Gastrocnemius medialis (tissue), 4 donors: Measurements from ENCODE around the gene MFNG.

ENCODE experiments used
- CTCF ChIP-seq, 5 experiments: fragments of 450-650 bp in 3 of 5; fragments of 200-600 bp in 2 of 5; sonication (generic) in 2 of 5; IDR thresholded peaks in 4 of 5; conservative IDR thresholded peaks in 1 of 5; 1 replicate in 4 of 5; 2 replicates in 1 of 5; pipeline ENCODE4 v1.5.1; 2016 to 2019; ENCODE audit warnings: antibody characterized with exemption in 5 of 5, mild to moderate bottlenecking in 3 of 5, moderate library complexity in 3 of 5
- POLR2A ChIP-seq, 2 donors: fragments of 450-650 bp; IDR thresholded peaks; one replicate each; pipeline ENCODE4 v1.6.1; 2017; ENCODE audit warnings: antibody characterized with exemption in 2 of 2, mild to moderate bottlenecking in 2 of 2, moderate library complexity in 2 of 2

DNA sequence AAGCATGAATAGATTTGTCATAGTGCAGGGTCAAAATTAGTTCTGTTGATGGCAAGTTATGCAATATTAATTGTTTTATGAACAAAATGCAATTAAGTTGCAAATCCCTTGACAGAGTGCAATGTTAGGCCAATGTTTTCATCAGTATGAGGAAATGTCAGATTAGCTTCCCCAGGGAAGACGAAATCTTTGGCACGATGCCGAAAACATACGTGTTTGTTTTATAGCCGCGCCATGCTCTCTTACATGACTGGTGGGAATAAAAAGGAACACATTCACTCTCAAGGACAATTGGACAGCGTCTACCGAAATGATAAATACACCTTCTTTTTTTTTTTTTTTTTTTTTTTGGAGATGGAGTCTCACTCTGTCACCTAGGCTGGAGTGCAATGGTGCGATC lies 27.0 kb downstream of the MFNG start:
- TF ChIP-seq CTCF (IDR thresholded peaks at IDR 0.05 in 4 of 5, conservative IDR thresholded peaks at IDR 0.05 in 1 of 5) (no peak), POLR2A (IDR thresholded peaks at IDR 0.05) (no peak)
